Measurements from ENCODE around the gene KLF13.

- TF ChIP-seq CTCF (IDR thresholded peaks at IDR 0.05 in 4 of 5, conservative IDR thresholded peaks at IDR 0.05 in 1 of 5), result no peak
- TF ChIP-seq POLR2A (IDR thresholded peaks at IDR 0.05), result no peak
These were observed 61.0 kb downstream of the KLF13 start for GRCh38 chr15:31387479-31388118.
